GM12872 (cell line): ENCODE measurements around the gene ARPC5.

Experiments used
- TF ChIP-seq, protein P1 (sequence below): IDR thresholded peaks from 3 replicates; pipeline ENCODE4 v1.5.1; 2011; ENCODE audit warnings: low read depth, mild to moderate bottlenecking, low read length, moderate library complexity; ENCODE audit not compliant: insufficient read depth

Gene ARPC5

DNA sequence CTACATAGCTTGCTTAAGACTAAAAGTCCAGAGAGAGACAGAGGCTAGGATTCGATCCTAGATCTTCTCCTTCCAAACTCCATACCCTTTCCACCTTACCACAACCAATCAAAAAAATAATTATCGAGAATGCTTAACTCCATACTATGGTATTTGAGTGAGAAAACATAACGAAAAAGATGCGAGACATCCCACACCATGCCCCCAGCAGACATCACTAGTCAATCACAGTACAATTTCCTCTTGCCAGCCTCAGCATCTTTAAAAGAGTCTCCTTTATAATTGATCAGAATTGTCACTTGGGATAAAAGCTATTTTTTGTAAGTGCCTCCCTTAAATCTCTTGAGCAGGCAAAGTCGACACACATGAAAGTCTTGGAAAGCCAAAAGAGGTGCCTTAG lies 46.2 kb downstream of the ARPC5 start:
- TF ChIP-seq, protein P1, sequence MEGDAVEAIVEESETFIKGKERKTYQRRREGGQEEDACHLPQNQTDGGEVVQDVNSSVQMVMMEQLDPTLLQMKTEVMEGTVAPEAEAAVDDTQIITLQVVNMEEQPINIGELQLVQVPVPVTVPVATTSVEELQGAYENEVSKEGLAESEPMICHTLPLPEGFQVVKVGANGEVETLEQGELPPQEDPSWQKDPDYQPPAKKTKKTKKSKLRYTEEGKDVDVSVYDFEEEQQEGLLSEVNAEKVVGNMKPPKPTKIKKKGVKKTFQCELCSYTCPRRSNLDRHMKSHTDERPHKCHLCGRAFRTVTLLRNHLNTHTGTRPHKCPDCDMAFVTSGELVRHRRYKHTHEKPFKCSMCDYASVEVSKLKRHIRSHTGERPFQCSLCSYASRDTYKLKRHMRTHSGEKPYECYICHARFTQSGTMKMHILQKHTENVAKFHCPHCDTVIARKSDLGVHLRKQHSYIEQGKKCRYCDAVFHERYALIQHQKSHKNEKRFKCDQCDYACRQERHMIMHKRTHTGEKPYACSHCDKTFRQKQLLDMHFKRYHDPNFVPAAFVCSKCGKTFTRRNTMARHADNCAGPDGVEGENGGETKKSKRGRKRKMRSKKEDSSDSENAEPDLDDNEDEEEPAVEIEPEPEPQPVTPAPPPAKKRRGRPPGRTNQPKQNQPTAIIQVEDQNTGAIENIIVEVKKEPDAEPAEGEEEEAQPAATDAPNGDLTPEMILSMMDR = no peak

DNA sequence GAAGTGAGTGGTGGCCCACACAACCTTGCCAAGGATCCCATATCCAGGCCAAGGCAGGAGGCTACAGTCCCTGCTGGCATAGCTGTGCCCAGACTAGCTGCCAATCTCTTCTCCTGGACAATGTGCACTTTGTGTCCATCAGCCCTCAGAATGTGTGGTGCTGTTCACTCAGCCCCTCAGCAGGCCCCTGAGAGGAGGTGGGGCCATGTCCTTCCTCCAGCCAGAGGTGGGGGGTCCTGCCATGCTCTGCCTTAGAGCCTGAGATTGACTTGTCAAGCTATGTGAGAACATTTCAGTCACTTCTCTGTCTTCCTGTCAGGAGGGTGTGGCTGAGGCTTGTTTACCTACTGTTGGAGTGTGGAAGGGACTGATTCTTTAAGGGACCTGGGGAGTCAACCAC lies 46.8 kb downstream of the ARPC5 start:
- TF ChIP-seq, protein P1 = no peak

DNA sequence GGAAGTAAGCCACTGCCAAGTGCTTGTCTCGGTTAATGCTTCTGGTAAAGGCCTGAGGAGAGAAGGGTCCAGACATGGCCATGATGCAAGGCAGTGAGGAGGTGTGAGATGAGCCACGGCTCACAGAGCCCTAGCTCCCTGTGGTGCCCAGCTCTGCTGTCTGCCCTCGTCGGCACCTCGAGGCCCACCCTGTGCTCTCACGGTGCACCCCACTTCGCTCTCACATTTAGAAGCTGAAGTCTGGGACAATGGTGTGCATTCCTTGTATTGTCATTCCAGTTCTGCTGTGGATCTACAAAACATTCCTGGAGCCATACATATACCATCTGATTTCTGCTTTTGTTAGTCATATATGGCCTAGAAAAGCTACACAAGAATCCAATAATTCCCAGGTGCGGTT lies 48.7 kb downstream of the ARPC5 start:
- TF ChIP-seq, protein P1 = no peak

DNA sequence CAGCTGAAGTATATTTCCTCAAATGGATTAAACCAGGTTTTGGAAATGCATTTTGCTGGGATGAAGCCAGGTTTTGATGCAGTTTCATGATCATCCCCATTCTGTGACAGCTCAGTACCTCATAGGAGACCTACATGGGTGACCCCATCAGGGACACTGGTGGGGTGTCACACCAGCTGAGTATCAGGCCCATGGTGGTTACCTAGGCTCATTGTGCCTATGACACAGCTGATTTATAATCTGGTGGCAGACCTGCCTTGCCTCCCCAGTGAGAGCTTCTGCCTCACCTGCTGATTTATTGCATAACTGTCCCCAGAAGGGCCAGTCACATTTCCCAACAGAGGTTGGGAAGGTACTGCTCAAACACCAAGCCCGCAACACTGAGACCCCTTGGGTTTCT lies 49.1 kb downstream of the ARPC5 start:
- TF ChIP-seq, protein P1 = no peak

DNA sequence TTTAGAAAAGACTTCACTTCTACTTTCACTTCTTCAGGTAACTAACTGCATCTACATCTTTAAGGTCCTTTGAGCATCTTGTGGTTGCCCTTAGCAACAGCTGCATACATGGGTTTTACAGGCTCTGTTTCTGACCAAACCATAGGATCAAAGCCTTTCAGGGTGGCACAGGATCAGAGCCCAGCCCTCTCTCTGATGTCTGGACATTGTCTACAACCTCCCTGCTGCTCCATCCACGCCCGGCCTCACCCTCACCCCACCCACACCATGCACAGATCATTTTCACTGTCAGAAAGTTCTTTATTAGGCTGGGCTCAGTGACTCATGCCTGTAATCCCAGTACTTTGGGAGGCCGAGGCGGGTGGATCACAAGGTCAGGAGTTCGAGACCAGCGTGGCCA lies 50.5 kb downstream of the ARPC5 start:
- TF ChIP-seq, protein P1 = no peak

DNA sequence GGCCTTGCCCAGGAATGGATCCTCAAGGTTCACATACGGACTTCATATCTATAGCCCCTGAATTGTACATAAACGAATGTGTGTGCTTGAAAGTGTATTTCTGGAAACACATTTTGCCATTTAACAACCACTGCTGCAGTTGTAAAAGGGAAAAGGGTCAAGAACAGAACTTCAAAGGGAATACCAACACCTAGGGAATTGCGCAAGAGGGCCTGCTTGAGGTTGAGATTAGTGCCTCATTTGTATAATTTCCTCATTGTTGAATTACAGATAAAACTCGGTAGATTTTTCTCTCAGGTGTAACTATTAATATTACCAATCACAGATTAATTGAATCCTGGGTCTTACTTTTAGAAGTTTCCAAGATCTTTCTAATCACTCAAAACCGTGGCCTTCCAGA lies 51.4 kb downstream of the ARPC5 start:
- TF ChIP-seq, protein P1 = no peak

DNA sequence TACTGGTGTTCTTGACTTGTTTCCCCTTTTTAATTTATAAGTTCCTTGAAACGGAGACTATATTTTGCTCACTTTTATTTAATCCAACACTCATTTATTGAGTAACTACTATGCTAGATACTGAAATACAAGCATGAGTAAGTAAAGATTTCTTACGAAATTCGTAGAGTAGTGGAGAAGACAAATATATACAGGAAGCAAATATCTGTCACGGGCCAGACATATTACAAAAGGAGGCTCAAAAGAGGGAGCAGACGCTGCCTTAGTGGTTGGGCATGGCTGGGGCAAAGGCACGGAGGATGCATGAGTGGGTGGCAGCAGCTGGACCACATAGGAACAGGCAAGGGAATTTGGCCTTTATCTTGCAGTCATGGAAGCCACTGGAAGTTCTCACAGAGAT lies 52.1 kb downstream of the ARPC5 start:
- TF ChIP-seq, protein P1 = no peak
